ENCODE data around the gene ARHGEF38. TPM values are rescaled to one million over a fixed set of nuclear protein-coding genes. Genes with fewer than 3 reads are reported as not detected.

ARHGEF38 gene
- total RNA-seq, 3 donors from 2014 or later (not counting 1 experiment from before 2014, with no cell fraction given), result not detected

- no peak overlapping the region for H3K27ac Mint-ChIP-seq
- DNase-seq (no peak), ATAC-seq (no peak)
- H3K27ac ChIP-seq (ENCODE audit: low read length), result no peak overlapping the region
- WGBS (ENCODE audit: insufficient coverage), result no CpG with 5 or more reads among the region's 1 CpG
- no peaks in the 10 kb centered on the region for H3K4me1 Mint-ChIP-seq
- no peaks in the 10 kb centered on the region for H3K9me3 ChIP-seq (ENCODE audit: control insufficient read depth, insufficient read depth, low read length)
- H3K36me3 ChIP-seq (ENCODE audit: control insufficient read depth, insufficient read depth, low read length), result no peaks in the 10 kb centered on the region
- H3K27me3 ChIP-seq (ENCODE audit: control insufficient read depth, insufficient read depth, low read length), result no peaks in the 10 kb centered on the region
- TF ChIP-seq CTCF (IDR thresholded peaks at IDR 0.05), result no peak
- peaks cover 15% of the 10 kb centered on the region for H3K36me3 Mint-ChIP-seq
- intact Hi-C loops (cut with micrococcal nuclease), result no loop called here
- no peak overlapping the region for H3K4me3 Mint-ChIP-seq
- peaks cover 0 to 5% of the 10 kb centered on the region in 2 donors for H3K9me3 Mint-ChIP-seq
- peaks cover 5 to 20% of the 10 kb centered on the region in 2 donors for H3K27me3 Mint-ChIP-seq (ENCODE audit: low read depth in 2 of 2)
- H3K4me3 ChIP-seq (ENCODE audit: low read length), result no peak overlapping the region
- H3K4me1 ChIP-seq (ENCODE audit: control insufficient read depth, insufficient read depth, low read length), result no peaks in the 10 kb centered on the region
Measured at GRCh38 chr4:105509714-105510113, 42.7 kb upstream of the ARHGEF38 start.

DNA sequence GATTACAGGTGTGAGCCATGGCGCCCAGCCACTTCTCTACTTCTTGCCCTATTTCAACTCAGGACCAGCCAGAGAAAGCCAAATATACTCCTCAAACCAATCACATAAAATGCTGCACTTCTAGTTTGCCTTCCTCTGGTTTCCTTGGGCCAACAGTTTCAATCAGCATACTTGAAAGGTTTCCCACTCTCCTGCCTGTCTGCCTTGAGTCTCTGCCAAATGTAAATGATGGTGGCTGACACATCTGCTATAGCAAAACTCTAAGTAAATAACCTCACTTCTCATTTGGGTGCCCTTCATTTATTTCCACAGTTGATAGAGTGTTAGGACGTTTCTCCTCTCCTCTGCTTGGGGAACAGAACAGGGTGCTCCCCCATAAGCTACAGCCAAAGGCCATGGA lies 42.2 kb upstream of the ARHGEF38 start:
- 94% methylated on average over 1 of the region's 2 CpGs for WGBS (ENCODE audit: insufficient coverage)
- intact Hi-C loops (cut with micrococcal nuclease), result no loop called here
- Histone ChIP-seq H3K4me3 (ENCODE audit: low read length) (no peak overlapping the region), H3K36me3 (ENCODE audit: control insufficient read depth, insufficient read depth, low read length) (no peaks in the 10 kb centered on the region), H3K27ac (ENCODE audit: low read length) (no peak overlapping the region), H3K4me1 (ENCODE audit: control insufficient read depth, insufficient read depth, low read length) (no peaks in the 10 kb centered on the region), H3K27me3 (ENCODE audit: control insufficient read depth, insufficient read depth, low read length) (no peaks in the 10 kb centered on the region), H3K9me3 (ENCODE audit: control insufficient read depth, insufficient read depth, low read length) (no peaks in the 10 kb centered on the region)
- ATAC-seq (no peak), DNase-seq (no peak)
- Mint-ChIP-seq H3K4me1 (no peaks in the 10 kb centered on the region), H3K27ac (no peak overlapping the region), H3K27me3 (ENCODE audit: low read depth in 2 of 2) (peaks cover 5 to 20% of the 10 kb centered on the region in 2 donors), H3K4me3 (no peak overlapping the region), H3K9me3 (peaks cover 0 to 5% of the 10 kb centered on the region in 2 donors), H3K36me3 (peaks cover 15% of the 10 kb centered on the region)
- TF ChIP-seq CTCF (IDR thresholded peaks at IDR 0.05), result no peak

DNA sequence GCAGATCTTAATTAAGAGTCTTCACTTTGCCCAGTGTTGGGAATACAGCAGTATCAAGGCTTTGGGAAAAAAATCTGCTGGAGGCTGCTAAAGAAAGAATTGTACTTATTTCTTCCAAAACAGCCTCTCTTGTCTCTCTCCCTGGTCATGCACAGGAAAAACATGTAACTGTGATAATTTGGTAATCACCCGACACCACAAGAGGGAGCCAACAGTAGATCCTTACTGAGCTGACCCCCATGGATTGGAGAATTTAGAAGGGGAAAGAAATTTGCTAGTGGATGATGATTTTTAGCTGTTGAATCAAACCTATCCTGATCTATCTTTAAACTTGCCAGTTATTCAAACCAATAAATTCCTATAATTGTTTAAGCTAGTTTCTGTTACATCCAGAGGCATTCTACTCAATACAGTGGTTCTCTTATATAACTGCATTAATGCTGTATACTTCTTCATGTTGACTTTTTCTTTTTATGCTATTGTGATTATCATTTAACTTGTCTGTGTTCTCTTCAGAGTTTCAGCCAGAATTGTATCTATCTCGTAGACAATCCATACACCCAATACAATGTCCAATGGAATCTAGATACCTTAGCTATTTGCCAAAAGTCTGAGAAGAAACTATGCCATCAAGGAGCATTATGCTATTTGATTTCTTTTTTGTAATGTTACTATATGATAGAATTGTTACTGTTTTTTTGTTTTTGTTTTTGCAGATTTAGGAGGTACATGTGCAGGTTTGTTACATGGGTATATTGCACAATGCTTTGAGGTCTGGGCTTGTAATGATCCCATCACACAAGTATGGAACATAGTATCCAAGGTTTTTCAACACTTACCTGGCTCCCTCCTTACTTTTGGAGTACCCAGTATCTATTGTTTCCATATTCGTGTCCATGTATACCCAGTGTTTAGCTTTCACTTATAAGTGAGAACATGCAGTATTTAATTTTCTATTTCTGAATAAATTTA lies 31.3 kb upstream of the ARHGEF38 start:
- ATAC-seq, result no peak
- intact Hi-C loops (cut with micrococcal nuclease), result no loop called here

More for the DNA sequence above, 31.3 kb upstream of the ARHGEF38 start:
- Histone ChIP-seq H3K27ac (ENCODE audit: low read length) (no peak overlapping the region), H3K36me3 (ENCODE audit: control insufficient read depth, insufficient read depth, low read length) (no peaks in the 10 kb centered on the region), H3K4me3 (ENCODE audit: low read length) (no peak overlapping the region), H3K4me1 (ENCODE audit: control insufficient read depth, insufficient read depth, low read length) (no peaks in the 10 kb centered on the region), H3K9me3 (ENCODE audit: control insufficient read depth, insufficient read depth, low read length) (no peaks in the 10 kb centered on the region), H3K27me3 (ENCODE audit: control insufficient read depth, insufficient read depth, low read length) (peaks cover 2% of the 10 kb centered on the region)
- no peak for TF ChIP-seq CTCF (IDR thresholded peaks at IDR 0.05)
- Mint-ChIP-seq H3K36me3 (no peaks in the 10 kb centered on the region), H3K27ac (no peak overlapping the region), H3K4me3 (no peak overlapping the region), H3K27me3 (ENCODE audit: low read depth in 2 of 2) (peaks cover 3 to 23% of the 10 kb centered on the region in 2 donors), H3K4me1 (no peaks in the 10 kb centered on the region), H3K9me3 (peaks cover 0 to 2% of the 10 kb centered on the region in 2 donors)
- whole genome bisulfite sequencing (ENCODE audit: insufficient coverage), result 13% methylated on average over 1 of the region's 3 CpGs
- peak in 1 of 2 donors; percentile 35 for DNase-seq
